ENCODE data around the gene DYNLRB1.

DNA sequence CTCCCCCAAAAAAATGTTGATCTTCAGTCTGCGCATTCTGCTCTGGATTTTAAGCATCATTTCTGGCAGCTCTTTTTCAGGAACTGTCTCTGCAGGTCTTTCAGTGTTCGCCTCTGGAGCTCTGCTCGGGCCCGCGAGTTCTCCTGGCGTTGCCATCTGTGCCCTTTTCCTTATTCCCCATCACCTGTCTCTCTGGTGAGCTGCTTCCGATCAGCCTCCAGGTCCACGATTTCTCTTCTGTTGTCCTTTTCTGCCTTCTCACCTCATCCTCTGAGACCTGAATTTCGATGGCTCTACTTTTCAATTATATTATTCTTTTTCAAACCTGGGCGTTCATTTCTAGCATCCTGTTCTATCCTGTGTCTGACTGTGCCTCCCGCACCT, 41.7 kb downstream of the DYNLRB1 start:
- TF ChIP-seq, protein P1, sequence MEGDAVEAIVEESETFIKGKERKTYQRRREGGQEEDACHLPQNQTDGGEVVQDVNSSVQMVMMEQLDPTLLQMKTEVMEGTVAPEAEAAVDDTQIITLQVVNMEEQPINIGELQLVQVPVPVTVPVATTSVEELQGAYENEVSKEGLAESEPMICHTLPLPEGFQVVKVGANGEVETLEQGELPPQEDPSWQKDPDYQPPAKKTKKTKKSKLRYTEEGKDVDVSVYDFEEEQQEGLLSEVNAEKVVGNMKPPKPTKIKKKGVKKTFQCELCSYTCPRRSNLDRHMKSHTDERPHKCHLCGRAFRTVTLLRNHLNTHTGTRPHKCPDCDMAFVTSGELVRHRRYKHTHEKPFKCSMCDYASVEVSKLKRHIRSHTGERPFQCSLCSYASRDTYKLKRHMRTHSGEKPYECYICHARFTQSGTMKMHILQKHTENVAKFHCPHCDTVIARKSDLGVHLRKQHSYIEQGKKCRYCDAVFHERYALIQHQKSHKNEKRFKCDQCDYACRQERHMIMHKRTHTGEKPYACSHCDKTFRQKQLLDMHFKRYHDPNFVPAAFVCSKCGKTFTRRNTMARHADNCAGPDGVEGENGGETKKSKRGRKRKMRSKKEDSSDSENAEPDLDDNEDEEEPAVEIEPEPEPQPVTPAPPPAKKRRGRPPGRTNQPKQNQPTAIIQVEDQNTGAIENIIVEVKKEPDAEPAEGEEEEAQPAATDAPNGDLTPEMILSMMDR (IDR thresholded peaks at IDR 0.05; ENCODE audit: low read depth, low read length): no peak
- TF ChIP-seq, protein P2, sequence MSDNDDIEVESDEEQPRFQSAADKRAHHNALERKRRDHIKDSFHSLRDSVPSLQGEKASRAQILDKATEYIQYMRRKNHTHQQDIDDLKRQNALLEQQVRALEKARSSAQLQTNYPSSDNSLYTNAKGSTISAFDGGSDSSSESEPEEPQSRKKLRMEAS (IDR thresholded peaks at IDR 0.05; ENCODE audit: low read depth, low read length): no peak

All from NB4 (cell line).